SK-N-SH treated with all-trans-retinoic acid at 6 μM for 48 hours (cell line): ENCODE results near the gene ARID2.

Experiments
- GLIS3 ChIP-seq: fragments of 250-450 bp; sonication (Bioruptor Pico); IDR thresholded peaks from 2 replicates; pipeline ENCODE4 v1.5.0; 2020; ENCODE audit warnings: mild to moderate bottlenecking, moderate library complexity
- POU6F1 ChIP-seq: fragments of 250-450 bp; sonication (Bioruptor Pico); IDR thresholded peaks from 2 replicates; pipeline ENCODE4 v1.8.0; 2021; ENCODE audit warnings: low read depth, mild to moderate bottlenecking, moderate library complexity, borderline replicate concordance
- TSHZ2 ChIP-seq: fragments of 250-450 bp; sonication (Bioruptor Pico); IDR thresholded peaks from 2 replicates; pipeline ENCODE4 v1.5.0; 2020; ENCODE audit warnings: mild to moderate bottlenecking, moderate library complexity
- ZFP3 ChIP-seq: fragments of 250-450 bp; sonication (Bioruptor Pico); IDR thresholded peaks from 2 replicates; pipeline ENCODE4 v1.5.0; 2020; ENCODE audit warnings: mild to moderate bottlenecking, moderate library complexity
- ZFP30 ChIP-seq: fragments of 450-650 bp; formaldehyde crosslinking; IDR thresholded peaks from 2 replicates; pipeline ENCODE4 v1.5.0; 2022; ENCODE audit warnings: mild to moderate bottlenecking, moderate library complexity
- ZNF565 ChIP-seq: fragments of 450-650 bp; formaldehyde crosslinking; conservative IDR thresholded peaks from 2 replicates; pipeline ENCODE4 v1.5.0; 2020; ENCODE audit warnings: low read depth, mild to moderate bottlenecking, moderate library complexity

- TF ChIP-seq ZNF565 (CRISPR knock-in tag) (no peak), TSHZ2 (CRISPR knock-in tag) (no peak), POU6F1 (CRISPR knock-in tag) (no peak), GLIS3 (no peak), ZFP3 (CRISPR knock-in tag) (no peak), ZFP30 (CRISPR knock-in tag) (no peak)
Observed at GRCh38 chr12:45779936-45780335, 50.4 kb downstream of the ARID2 start.
